ENCODE results near the gene CLDN6. TPM values are rescaled to one million over a fixed set of nuclear protein-coding genes. Genes with fewer than 3 reads are reported as not detected.

CLDN6 gene
- total and polyA plus RNA-seq, 2 of the 13 experiments (the other 11 are each of a cell fraction or from before 2014, with no cell fraction given) = 5.9 to 7.6 TPM

DNA sequence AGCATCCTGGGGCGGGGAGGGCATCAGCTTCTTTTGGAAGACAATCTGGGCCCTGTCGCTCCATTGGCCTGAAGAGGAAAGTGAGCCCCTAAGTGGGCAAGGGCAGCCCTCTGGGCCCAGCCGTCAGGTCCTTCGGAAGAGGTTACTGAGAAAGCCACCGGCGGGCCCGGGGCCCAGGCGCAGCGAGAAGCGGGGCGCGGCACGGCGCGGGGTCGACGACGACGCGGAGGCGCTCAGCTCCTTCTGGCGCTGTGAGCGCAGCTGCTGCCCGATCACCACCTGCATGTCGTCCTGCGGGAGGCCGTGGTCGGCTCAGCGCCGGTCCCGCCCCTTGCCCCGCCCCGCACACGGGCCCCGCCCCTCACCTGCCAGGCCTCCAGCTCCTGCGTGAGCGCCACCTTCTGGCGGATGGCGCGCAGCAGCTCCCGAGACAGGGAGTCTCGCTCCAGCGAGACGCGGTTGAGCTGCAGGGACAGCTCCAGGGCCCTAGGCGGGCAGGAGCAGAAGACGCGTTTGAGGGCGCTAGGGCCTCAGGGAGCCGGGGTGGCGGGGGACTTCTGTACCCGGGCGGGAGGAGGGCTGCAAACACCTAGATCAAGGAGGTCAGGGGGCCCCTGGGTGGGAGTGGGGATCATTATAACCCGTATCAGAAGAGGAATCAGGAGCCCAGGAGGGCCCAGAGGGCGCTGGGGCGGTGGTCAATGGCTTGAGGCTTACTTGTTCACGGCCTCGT, 10.2 kb upstream of the CLDN6 start:
- H2AFZ ChIP-seq (ENCODE audit: low read length) = no peak overlapping the region
- FAIRE-seq = peak; percentile 12
- H4K20me1 ChIP-seq (ENCODE audit: insufficient read depth, low read length) = peaks cover 10% of the 10 kb centered on the region; the same call in 1 of the 2 replicates
- POLR2A ChIA-PET = interaction anchor here (0.9 to 18.8 kb wide), 14 partner anchors 8 to 106 kb away, joined by 3 to 750 read pairs (median 6); partner anchors contain the start of genes CLDN9, IL32, KREMEN2 and PKMYT1
- CTCF ChIA-PET (ENCODE audit: low intra/inter-chr PET ratio, low total read pairs) = interaction anchor here (1.1 to 1.7 kb wide), 2 partner anchors 10 to 25 kb away, joined by 3 to 11 read pairs; partner anchors contain the start of gene CLDN6
- H3K27ac ChIP-seq (ENCODE audit: extremely low read length, insufficient read depth, low read length) = no peak overlapping the region
- DNase-seq (ENCODE audit: low spot score) = peak; percentile 65
- WGBS (ENCODE audit: low lambda C conversion rate) = 24% methylated on average over 29 of the region's 58 CpGs
- H3K9me3 ChIP-seq (ENCODE audit: low read length) = no peaks in the 10 kb centered on the region
- H3K9ac ChIP-seq (ENCODE audit: insufficient read depth, low read depth, low read length) = 0 out of 2 replicates have a peak overlapping the region, but pooled peaks have one; percentile 0
- intact Hi-C loops (cut with micrococcal nuclease; ENCODE audit: unreplicated experiment) = no loop called here
- in situ Hi-C loops (cut with HindIII; ENCODE audit: extremely low pct_ligation_motif_present, low pct_unique_long_range_greater_than_20kb) = no loop called here
- peaks cover 16 to 17% of the 10 kb centered on the region in 2 experiments; a peak in 4 of 5 replicates for H3K36me3 ChIP-seq (replicated peaks in 1 of 2; ENCODE audit: control insufficient read depth in 1 of 2, insufficient read depth in 2 of 2, low read length in 2 of 2)
- no peaks in the 10 kb centered on the region for H3K79me2 ChIP-seq (ENCODE audit: insufficient read depth, low read length)
- peak overlapping the region in 1 of 3 experiments; percentile 61; a peak in 1 of 6 replicates for H3K4me3 ChIP-seq (replicated peaks in 1 of 3; ENCODE audit: insufficient read depth in 1 of 3, low read depth in 2 of 3, low read length in 3 of 3)
- peaks cover 5 to 45% of the 10 kb centered on the region in 2 experiments for H3K27me3 ChIP-seq (ENCODE audit: control insufficient read depth in 1 of 2, insufficient read depth in 2 of 2, low read length in 2 of 2)
- peaks cover 34% of the 10 kb centered on the region for H3K4me1 ChIP-seq (ENCODE audit: insufficient read depth, low read length)
- BruUV-seq (replicated peaks) = no TSS peak
- peak; percentile 34 for ATAC-seq
- H3K4me2 ChIP-seq (ENCODE audit: low read depth, low read length) = peak overlapping the region; percentile 75
- TF ChIP-seq, protein P1, sequence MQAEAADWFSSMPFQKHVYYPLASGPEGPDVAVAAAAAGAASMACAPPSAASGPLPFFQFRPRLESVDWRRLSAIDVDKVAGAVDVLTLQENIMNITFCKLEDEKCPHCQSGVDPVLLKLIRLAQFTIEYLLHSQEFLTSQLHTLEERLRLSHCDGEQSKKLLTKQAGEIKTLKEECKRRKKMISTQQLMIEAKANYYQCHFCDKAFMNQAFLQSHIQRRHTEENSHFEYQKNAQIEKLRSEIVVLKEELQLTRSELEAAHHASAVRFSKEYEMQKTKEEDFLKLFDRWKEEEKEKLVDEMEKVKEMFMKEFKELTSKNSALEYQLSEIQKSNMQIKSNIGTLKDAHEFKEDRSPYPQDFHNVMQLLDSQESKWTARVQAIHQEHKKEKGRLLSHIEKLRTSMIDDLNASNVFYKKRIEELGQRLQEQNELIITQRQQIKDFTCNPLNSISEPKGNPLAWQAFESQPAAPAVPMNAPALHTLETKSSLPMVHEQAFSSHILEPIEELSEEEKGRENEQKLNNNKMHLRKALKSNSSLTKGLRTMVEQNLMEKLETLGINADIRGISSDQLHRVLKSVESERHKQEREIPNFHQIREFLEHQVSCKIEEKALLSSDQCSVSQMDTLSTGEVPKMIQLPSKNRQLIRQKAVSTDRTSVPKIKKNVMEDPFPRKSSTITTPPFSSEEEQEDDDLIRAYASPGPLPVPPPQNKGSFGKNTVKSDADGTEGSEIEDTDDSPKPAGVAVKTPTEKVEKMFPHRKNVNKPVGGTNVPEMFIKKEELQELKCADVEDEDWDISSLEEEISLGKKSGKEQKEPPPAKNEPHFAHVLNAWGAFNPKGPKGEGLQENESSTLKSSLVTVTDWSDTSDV (CRISPR knock-in tag; IDR thresholded peaks at IDR 0.05) = no peak
- TF ChIP-seq GABPB1 (CRISPR knock-in tag; IDR thresholded peaks at IDR 0.05) (peak; percentile 57; the same call in 1 of the 2 replicates), HOXA9 (CRISPR knock-in tag; IDR thresholded peaks at IDR 0.05; ENCODE audit: borderline replicate concordance) (no peak), ZNF615 (CRISPR knock-in tag; IDR thresholded peaks at IDR 0.05; ENCODE audit: borderline replicate concordance) (no peak), NFE2L2 (IDR thresholded peaks at IDR 0.05; ENCODE audit: low read length) (no peak), TMF1 (CRISPR knock-in tag; IDR thresholded peaks at IDR 0.05; ENCODE audit: low read depth) (no peak), CBX5 (CRISPR knock-in tag; IDR thresholded peaks at IDR 0.05; ENCODE audit: borderline replicate concordance) (no peak; the same call in 1 of the 2 replicates)
- TF ChIP-seq, protein P2, sequence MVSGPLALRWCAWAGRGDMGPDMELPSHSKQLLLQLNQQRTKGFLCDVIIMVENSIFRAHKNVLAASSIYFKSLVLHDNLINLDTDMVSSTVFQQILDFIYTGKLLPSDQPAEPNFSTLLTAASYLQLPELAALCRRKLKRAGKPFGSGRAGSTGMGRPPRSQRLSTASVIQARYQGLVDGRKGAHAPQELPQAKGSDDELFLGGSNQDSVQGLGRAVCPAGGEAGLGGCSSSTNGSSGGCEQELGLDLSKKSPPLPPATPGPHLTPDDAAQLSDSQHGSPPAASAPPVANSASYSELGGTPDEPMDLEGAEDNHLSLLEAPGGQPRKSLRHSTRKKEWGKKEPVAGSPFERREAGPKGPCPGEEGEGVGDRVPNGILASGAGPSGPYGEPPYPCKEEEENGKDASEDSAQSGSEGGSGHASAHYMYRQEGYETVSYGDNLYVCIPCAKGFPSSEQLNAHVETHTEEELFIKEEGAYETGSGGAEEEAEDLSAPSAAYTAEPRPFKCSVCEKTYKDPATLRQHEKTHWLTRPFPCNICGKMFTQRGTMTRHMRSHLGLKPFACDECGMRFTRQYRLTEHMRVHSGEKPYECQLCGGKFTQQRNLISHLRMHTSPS (CRISPR knock-in tag; IDR thresholded peaks at IDR 0.05; ENCODE audit: low read depth) = no peak
